Endodermal cell (in vitro differentiated cells): ENCODE data around the gene GPT2. TPM values are rescaled to one million over a fixed set of nuclear protein-coding genes. Genes with fewer than 3 reads are reported as not detected.

ENCODE experiments used
- DNase-seq: peaks from one replicate; pipeline ENCODE4 v3.0.0-alpha.2; 2017
- H3K27ac ChIP-seq: 2 replicates; pipeline ENCODE4 v1.5.1; 2013; ENCODE audit warnings: mild to moderate bottlenecking, low read depth, low read length, moderate library complexity
- H3K27me3 ChIP-seq: 2 replicates; pipeline ENCODE4 v1.6.1; 2013; ENCODE audit warnings: mild to moderate bottlenecking, low read length, moderate library complexity; ENCODE audit not compliant: insufficient read depth, control insufficient read depth, poor library complexity, severe bottlenecking
- H3K36me3 ChIP-seq: 2 replicates; pipeline ENCODE4 v1.7.0; 2013; ENCODE audit warnings: mild to moderate bottlenecking, low read length, moderate library complexity; ENCODE audit not compliant: control insufficient read depth, insufficient read depth
- H3K4me1 ChIP-seq: one replicate; pipeline ENCODE4 v1.7.0; 2013; ENCODE audit warnings: low read length; ENCODE audit not compliant: control insufficient read depth, insufficient read depth
- H3K4me3 ChIP-seq: 2 replicates; pipeline ENCODE4 v1.5.1; 2013; ENCODE audit warnings: mild to moderate bottlenecking, low read length, moderate library complexity
- H3K9ac ChIP-seq: 2 replicates; pipeline ENCODE4 v1.6.1; 2013; ENCODE audit warnings: mild to moderate bottlenecking, low read length, moderate library complexity; ENCODE audit not compliant: poor library complexity, severe bottlenecking; ENCODE audit errors: extremely low read depth
- H3K9me3 ChIP-seq: 2 replicates; pipeline ENCODE4 v1.6.1; 2013; ENCODE audit warnings: mild to moderate bottlenecking, low read length, moderate library complexity; ENCODE audit not compliant: control insufficient read depth
- H3K27ac Mint-ChIP-seq: 2 replicates; pipeline ENCODE4 v1.8.0; 2020; ENCODE audit warnings: mixed read lengths
- H3K27me3 Mint-ChIP-seq: 2 replicates; pipeline ENCODE4 v1.8.0; 2021; ENCODE audit warnings: mild to moderate bottlenecking, mixed read lengths; ENCODE audit not compliant: insufficient read depth
- H3K36me3 Mint-ChIP-seq: 2 replicates; pipeline ENCODE4 v1.8.0; 2020; ENCODE audit warnings: low read depth, mixed read lengths
- H3K4me1 Mint-ChIP-seq: 2 replicates; pipeline ENCODE4 v1.8.0; 2020; ENCODE audit warnings: mixed read lengths
- H3K4me3 Mint-ChIP-seq: 2 replicates; pipeline ENCODE4 v1.8.0; 2020; ENCODE audit warnings: mild to moderate bottlenecking, moderate library complexity, mixed read lengths
- H3K9me3 Mint-ChIP-seq: 2 replicates; pipeline ENCODE4 v1.8.0; 2020; ENCODE audit warnings: mild to moderate bottlenecking, mixed read lengths
- CTCF ChIP-seq: fragments of 200-600 bp; sonication (generic); conservative IDR thresholded peaks from 2 replicates; pipeline ENCODE4 v1.5.0; 2021; ENCODE audit warnings: antibody characterized with exemption, mild to moderate bottlenecking
- WGBS, 2 experiments: methylation state at CpG; one replicate each; pipeline versions ENCODE4 v1.1.5 to v1.1.7; 2013; ENCODE audit warnings: missing lambda C conversion rate in 2 of 2, mixed read lengths in 1 of 2; ENCODE audit not compliant: insufficient coverage in 1 of 2, insufficient read length in 1 of 2; 5-methylcytosine and 5-hydroxymethylcytosine counted together
- total RNA-seq, 2 donors: library from RNA; stranded (reverse); fragmentation: NEBNext Ultra II Directional in 1 of 2; extraction: Animal tissue kit (Norgen Biotek cat#: 25700) in 1 of 2; gene quantifications; 2 replicates in 1 of 2; 3 replicates in 1 of 2; pipeline ENCODE4 v1.2.1, GENCODE V29; 2021

Gene GPT2
- total RNA-seq, 2 donors from 2014 or later = 44.1 to 65.5 TPM

DNA sequence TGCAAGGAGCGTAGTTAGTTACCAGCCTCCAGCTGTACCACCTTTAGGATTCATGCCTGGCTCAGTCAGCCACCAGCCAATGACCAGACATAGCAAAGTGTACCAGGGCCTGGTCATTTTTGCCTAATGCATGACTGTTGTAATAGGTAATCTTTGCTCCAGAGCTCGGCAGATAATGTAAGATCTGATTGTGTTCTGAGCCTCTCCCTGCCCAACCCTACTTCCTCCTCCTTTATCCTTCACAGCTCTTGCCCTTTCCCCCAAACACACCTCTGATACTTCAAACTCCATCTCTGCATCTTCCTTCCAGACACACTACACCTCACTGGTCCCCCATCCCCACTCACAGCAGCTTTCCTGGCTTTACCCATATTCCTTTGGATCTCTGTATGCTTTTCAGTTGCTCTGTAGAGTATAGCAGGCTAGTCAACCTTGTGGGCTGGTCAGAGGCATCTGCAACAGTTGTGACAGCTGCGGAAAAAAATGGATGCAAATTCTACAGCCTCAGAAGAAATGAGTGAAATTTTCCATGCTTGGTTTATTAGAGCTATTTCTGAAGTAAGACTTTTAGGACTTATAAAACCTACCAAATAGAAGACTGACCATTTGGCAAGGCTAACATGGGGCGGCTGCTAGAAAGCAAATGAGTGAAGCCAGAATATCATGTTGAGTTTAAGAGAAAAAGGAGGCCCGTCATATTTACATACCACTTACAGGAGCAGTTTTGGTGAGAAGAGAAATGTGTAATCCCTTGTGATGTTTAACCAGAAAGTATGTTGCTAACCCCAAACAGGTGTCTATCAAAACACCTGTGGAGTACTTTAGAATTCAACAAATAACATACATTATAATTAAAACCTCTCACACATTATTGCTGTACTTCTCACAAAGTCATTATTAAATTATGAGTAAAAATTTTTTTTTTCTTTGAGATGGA lies 33.3 kb upstream of the GPT2 start:
- H3K9me3 Mint-ChIP-seq = no peaks in the 10 kb centered on the region
- WGBS, 2 experiments = 92 to 100% methylated on average over 3 to 4 of the region's 5 CpGs
- H3K4me3 Mint-ChIP-seq = no peak overlapping the region
- H3K9me3 ChIP-seq = no peaks in the 10 kb centered on the region
- no peak for DNase-seq
- peaks cover 12% of the 10 kb centered on the region for H3K4me1 Mint-ChIP-seq
- no peaks in the 10 kb centered on the region for H3K36me3 Mint-ChIP-seq
- no peak for TF ChIP-seq CTCF
- H3K9ac ChIP-seq = no peak overlapping the region
- H3K4me3 ChIP-seq = no peak overlapping the region
- no peaks in the 10 kb centered on the region for H3K27me3 ChIP-seq
- no peaks in the 10 kb centered on the region for H3K4me1 ChIP-seq
- H3K27me3 Mint-ChIP-seq = no peaks in the 10 kb centered on the region
- no peaks in the 10 kb centered on the region for H3K36me3 ChIP-seq
- H3K27ac ChIP-seq = no peak overlapping the region
- H3K27ac Mint-ChIP-seq = no peak overlapping the region

DNA sequence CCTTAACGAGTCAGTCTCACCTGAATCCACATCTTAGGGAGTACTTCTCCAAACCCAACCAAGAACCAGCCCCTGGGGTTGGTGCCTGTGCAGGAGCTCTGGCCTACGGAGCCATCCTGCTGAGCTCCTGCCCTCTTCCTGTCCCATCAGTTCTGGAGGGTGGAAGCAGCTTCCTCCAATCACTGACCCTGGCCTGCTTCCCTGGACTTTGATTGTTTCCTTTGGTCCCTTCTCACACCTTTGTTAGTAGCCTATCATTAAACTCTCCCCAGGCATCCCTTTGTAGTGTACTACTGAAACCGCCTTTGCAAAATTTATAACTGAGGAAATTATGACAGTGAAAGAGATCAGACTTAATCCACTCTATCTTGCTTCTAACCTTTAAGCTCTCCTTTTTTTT lies 32.0 kb upstream of the GPT2 start:
- H3K36me3 ChIP-seq = no peaks in the 10 kb centered on the region
- no peak overlapping the region for H3K4me3 ChIP-seq
- no peak overlapping the region for H3K9ac ChIP-seq
- Mint-ChIP-seq H3K4me1 (peaks cover 12% of the 10 kb centered on the region), H3K4me3 (no peak overlapping the region), H3K27me3 (no peaks in the 10 kb centered on the region), H3K9me3 (no peaks in the 10 kb centered on the region), H3K36me3 (no peaks in the 10 kb centered on the region), H3K27ac (no peak overlapping the region)
- no peaks in the 10 kb centered on the region for H3K4me1 ChIP-seq
- peak; percentile 52 for DNase-seq
- 80 to 88% methylated on average over 1 to 3 of the region's 3 CpGs for WGBS, 2 experiments
- H3K9me3 ChIP-seq = no peaks in the 10 kb centered on the region
- no peaks in the 10 kb centered on the region for H3K27me3 ChIP-seq
- no peak overlapping the region for H3K27ac ChIP-seq
- no peak for TF ChIP-seq CTCF

- 0 to 16% methylated on average over 4 to 5 of the region's 5 CpGs for WGBS, 2 experiments
- Histone ChIP-seq H3K4me3 (no peak overlapping the region), H3K27me3 (no peaks in the 10 kb centered on the region), H3K27ac (no peak overlapping the region), H3K36me3 (no peaks in the 10 kb centered on the region), H3K9ac (no peak overlapping the region), H3K9me3 (no peaks in the 10 kb centered on the region), H3K4me1 (no peaks in the 10 kb centered on the region)
- peak; percentile 96 for DNase-seq
- peak; percentile 94 for TF ChIP-seq CTCF
- no peaks in the 10 kb centered on the region for H3K36me3 Mint-ChIP-seq
- no peaks in the 10 kb centered on the region for H3K27me3 Mint-ChIP-seq
- peaks cover 12% of the 10 kb centered on the region for H3K4me1 Mint-ChIP-seq
- peak overlapping the region; percentile 70 for H3K27ac Mint-ChIP-seq
- H3K4me3 Mint-ChIP-seq = no peak overlapping the region
- H3K9me3 Mint-ChIP-seq = no peaks in the 10 kb centered on the region
Observed at GRCh38 chr16:46853713-46854443, 30.3 kb upstream of the GPT2 start.
